Measurements from ENCODE around the gene MYLK. TPM values are rescaled to one million over a fixed set of nuclear protein-coding genes. Genes with fewer than 3 reads are reported as not detected.

MYLK gene
- total and polyA plus RNA-seq, 9 of the 15 experiments (the other 6 are each of a cell fraction or from before 2014, with no cell fraction given) = 0.11 to 0.53 (median 0.18) TPM; not detected in 2

DNA sequence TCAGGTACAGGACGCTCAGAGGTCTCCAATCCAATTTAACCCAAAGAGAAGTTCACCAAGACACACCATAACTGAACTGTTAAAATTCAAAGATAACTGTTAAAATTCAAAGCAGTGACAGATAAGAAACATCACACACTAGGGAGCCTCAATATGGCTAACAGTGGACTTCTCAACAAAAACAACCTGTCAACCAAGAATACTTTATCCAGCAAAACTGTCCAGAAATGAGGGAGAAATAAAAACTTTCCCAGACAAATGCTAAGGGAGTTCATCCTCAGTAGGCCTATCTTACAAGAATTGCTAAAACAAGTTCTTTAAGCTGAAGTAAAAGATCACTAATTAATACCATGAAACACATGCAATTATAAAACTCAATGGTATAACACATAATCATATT, 36.3 kb upstream of the MYLK start:
- no peak overlapping the region for H3K4me2 ChIP-seq (ENCODE audit: insufficient read depth, low read length)
- DNase-seq (ENCODE audit: extremely low read depth in 1 of 4, low spot score in 3 of 4) (no peak), ATAC-seq (no peak), FAIRE-seq (no peak)
- H3K27me3 ChIP-seq (ENCODE audit: control insufficient read depth in 2 of 2, insufficient read depth in 2 of 2, low read length in 2 of 2) = no peaks in the 10 kb centered on the region
- no TSS peak for BruUV-seq (replicated peaks)
- no peak overlapping the region for H3K9ac ChIP-seq (ENCODE audit: insufficient read depth in 1 of 2, low read depth in 2 of 2, low read length in 2 of 2)
- intact Hi-C loops (cut with micrococcal nuclease) = no loop called here
- no peaks in the 10 kb centered on the region for H3K9me1 ChIP-seq (ENCODE audit: control insufficient read depth, insufficient read depth, low read length)
- H3K27ac ChIP-seq (ENCODE audit: extremely low read depth, low read depth, low read length) = no peak overlapping the region
- H3K79me2 ChIP-seq (ENCODE audit: control insufficient read depth, insufficient read depth, low read length) = no peaks in the 10 kb centered on the region
- no peaks in the 10 kb centered on the region for H3K4me1 ChIP-seq (replicated peaks in 1 of 2; ENCODE audit: control insufficient read depth in 2 of 2, insufficient read depth in 2 of 2, low read length in 2 of 2)
- H2AFZ ChIP-seq (ENCODE audit: low read depth, low read length) = no peak overlapping the region
- H3K36me3 ChIP-seq (ENCODE audit: control insufficient read depth, insufficient read depth, low read length) = peaks cover 22% of the 10 kb centered on the region; the same call in 1 of the 3 replicates
- POLR2A ChIA-PET = no interaction called here
- no peaks in the 10 kb centered on the region for H3K9me3 ChIP-seq (replicated peaks; ENCODE audit: control insufficient read depth, insufficient read depth, low read depth, low read length)
- no peaks in the 10 kb centered on the region for H4K20me1 ChIP-seq (replicated peaks; ENCODE audit: control insufficient read depth, insufficient read depth, low read length)
- CTCF ChIA-PET (ENCODE audit: low intra/inter-chr PET ratio) = no interaction called here
- TF ChIP-seq, protein P1, sequence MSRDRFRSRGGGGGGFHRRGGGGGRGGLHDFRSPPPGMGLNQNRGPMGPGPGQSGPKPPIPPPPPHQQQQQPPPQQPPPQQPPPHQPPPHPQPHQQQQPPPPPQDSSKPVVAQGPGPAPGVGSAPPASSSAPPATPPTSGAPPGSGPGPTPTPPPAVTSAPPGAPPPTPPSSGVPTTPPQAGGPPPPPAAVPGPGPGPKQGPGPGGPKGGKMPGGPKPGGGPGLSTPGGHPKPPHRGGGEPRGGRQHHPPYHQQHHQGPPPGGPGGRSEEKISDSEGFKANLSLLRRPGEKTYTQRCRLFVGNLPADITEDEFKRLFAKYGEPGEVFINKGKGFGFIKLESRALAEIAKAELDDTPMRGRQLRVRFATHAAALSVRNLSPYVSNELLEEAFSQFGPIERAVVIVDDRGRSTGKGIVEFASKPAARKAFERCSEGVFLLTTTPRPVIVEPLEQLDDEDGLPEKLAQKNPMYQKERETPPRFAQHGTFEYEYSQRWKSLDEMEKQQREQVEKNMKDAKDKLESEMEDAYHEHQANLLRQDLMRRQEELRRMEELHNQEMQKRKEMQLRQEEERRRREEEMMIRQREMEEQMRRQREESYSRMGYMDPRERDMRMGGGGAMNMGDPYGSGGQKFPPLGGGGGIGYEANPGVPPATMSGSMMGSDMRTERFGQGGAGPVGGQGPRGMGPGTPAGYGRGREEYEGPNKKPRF (IDR thresholded peaks at IDR 0.05; ENCODE audit: low read depth, low read length) = no peak
- TF ChIP-seq NEUROD1 (IDR thresholded peaks at IDR 0.05; ENCODE audit: borderline replicate concordance, low read depth, low read length, partially characterized antibody) (no peak), CXXC5 (CRISPR knock-in tag; IDR thresholded peaks at IDR 0.05) (no peak), BHLHE40 (IDR thresholded peaks at IDR 0.05; ENCODE audit: low read length) (no peak), POLR2AphosphoS5 (IDR thresholded peaks at IDR 0.05; ENCODE audit: control insufficient read depth, insufficient read depth, low read depth, low read length) (no peak), ZNF274 (IDR thresholded peaks at IDR 0.05; ENCODE audit: borderline replicate concordance, low read depth, low read length) (no peak), ELF1 (tag; IDR thresholded peaks at IDR 0.05) (no peak), HLTF (IDR thresholded peaks at IDR 0.05) (no peak), ZNF133 (CRISPR knock-in tag; IDR thresholded peaks at IDR 0.05) (no peak), ZC3H4 (CRISPR knock-in tag; IDR thresholded peaks at IDR 0.05; ENCODE audit: borderline replicate concordance) (no peak)
- TF ChIP-seq, protein P2, sequence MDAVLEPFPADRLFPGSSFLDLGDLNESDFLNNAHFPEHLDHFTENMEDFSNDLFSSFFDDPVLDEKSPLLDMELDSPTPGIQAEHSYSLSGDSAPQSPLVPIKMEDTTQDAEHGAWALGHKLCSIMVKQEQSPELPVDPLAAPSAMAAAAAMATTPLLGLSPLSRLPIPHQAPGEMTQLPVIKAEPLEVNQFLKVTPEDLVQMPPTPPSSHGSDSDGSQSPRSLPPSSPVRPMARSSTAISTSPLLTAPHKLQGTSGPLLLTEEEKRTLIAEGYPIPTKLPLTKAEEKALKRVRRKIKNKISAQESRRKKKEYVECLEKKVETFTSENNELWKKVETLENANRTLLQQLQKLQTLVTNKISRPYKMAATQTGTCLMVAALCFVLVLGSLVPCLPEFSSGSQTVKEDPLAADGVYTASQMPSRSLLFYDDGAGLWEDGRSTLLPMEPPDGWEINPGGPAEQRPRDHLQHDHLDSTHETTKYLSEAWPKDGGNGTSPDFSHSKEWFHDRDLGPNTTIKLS (IDR thresholded peaks at IDR 0.05; ENCODE audit: borderline replicate concordance, low read depth) = no peak
- no peak overlapping the region for H3K4me3 ChIP-seq
- in situ Hi-C loops (cut with MboI) = no loop called here
- WGBS (ENCODE audit: insufficient coverage, low coverage, missing lambda C conversion rate) = 100% methylated on average over 1 of the region's 1 CpG

All from K562 (cell line).